ENCODE measurements around the gene GLB1L3.

The GLB1L3 gene

DNA sequence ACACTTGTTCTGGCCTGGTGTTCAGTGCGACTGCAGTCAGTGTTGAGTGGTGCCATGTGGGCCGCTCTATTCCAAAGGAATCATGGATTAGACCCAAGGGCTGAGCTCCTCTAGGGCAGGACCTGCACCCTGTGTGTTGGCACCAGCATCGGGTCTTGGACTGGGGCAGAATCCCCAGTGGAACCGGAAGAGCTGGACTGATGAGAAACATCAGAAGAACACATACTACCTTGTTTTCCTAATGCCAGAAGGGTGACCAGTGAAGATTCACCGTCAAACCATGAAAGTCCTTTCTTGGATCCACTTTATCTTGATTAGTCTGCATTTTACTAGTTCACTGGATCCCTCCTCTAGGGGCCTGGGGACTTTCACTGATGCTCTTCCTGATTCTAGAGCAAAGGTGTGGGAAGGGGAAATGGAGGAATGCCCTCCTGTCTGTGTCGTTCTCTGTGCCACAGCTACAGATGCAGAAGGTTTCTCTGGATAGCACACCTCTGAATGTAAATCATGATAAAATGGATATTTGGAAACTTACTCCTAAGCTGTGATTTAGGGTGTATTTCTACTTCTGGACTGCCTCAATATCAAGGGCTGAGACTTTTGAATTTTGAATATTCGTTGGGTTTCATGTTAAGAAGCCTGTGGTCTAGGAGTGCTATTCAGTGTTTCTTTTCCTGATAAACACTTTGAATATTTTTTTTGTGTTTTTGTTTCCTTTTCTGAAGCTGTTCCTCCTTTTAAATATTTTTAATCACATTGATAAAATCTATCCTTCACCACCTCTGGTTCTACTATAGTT lies 11.0 kb upstream of the GLB1L3 start:
- H3K27me3 ChIP-seq (ENCODE audit: control insufficient read depth, insufficient read depth, low read length): no peaks in the 10 kb centered on the region
- H3K4me3 ChIP-seq (ENCODE audit: low read depth, low read length): no peak overlapping the region
- H3K36me3 ChIP-seq (ENCODE audit: control insufficient read depth, insufficient read depth, low read length): peaks cover 45% of the 10 kb centered on the region
- no peaks in the 10 kb centered on the region for H3K9me3 ChIP-seq (ENCODE audit: control insufficient read depth, insufficient read depth, low read length)
- no peak overlapping the region for H3K9ac ChIP-seq (ENCODE audit: low read depth, low read length)
- peaks cover 31% of the 10 kb centered on the region for H3K4me1 ChIP-seq (ENCODE audit: control insufficient read depth, insufficient read depth, low read length)
- no peak overlapping the region for H3K27ac ChIP-seq (ENCODE audit: low read depth, low read length)

DNA sequence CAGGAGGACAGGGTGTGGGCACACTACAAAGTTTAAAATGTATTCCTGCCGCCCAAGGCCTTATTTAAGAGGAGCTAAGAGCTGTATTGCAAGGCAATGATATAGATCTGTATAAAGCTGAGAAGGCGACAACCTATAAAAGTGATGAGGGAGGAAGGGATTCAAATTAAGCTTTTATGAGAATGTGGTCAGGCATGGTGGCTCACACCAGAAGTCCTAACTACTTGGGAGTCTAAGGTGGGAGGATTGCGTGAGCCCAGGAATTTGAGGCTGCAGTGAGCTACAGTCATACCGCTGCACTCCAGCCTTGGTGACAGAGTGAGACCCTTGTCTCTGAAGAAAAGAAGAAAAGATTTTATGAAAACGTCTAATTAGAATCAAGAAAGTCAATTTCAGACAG lies 9.7 kb upstream of the GLB1L3 start:
- no peak overlapping the region for H3K27ac ChIP-seq (ENCODE audit: low read depth, low read length)
- H3K4me3 ChIP-seq (ENCODE audit: low read depth, low read length): no peak overlapping the region
- H3K9me3 ChIP-seq (ENCODE audit: control insufficient read depth, insufficient read depth, low read length): no peaks in the 10 kb centered on the region
- H3K36me3 ChIP-seq (ENCODE audit: control insufficient read depth, insufficient read depth, low read length): peaks cover 33% of the 10 kb centered on the region
- H3K27me3 ChIP-seq (ENCODE audit: control insufficient read depth, insufficient read depth, low read length): no peaks in the 10 kb centered on the region
- H3K9ac ChIP-seq (ENCODE audit: low read depth, low read length): no peak overlapping the region
- peaks cover 40% of the 10 kb centered on the region for H3K4me1 ChIP-seq (ENCODE audit: control insufficient read depth, insufficient read depth, low read length)

DNA sequence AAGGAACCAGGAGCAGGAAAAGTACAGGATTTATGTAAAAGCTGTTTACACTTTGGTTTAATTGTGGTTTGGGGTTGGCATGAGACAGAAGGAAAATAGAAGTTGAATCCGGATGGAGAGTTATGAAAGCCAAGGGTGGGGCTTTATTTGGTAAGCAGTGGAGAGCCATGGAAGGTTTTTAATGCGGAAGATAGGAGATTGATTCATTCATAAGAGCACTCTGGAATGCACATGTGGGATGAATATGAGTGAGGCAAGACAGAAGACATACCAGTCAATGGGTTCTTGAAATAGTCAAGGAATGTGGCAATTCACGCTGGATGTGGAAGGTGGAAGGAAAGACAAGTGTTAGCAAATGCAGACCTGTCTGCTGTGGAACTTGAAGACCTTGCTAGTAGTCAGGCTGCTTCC lies 9.3 kb upstream of the GLB1L3 start:
- Histone ChIP-seq H3K36me3 (ENCODE audit: control insufficient read depth, insufficient read depth, low read length) (peaks cover 31% of the 10 kb centered on the region), H3K27ac (ENCODE audit: low read depth, low read length) (no peak overlapping the region), H3K9me3 (ENCODE audit: control insufficient read depth, insufficient read depth, low read length) (no peaks in the 10 kb centered on the region), H3K4me3 (ENCODE audit: low read depth, low read length) (no peak overlapping the region), H3K9ac (ENCODE audit: low read depth, low read length) (no peak overlapping the region), H3K27me3 (ENCODE audit: control insufficient read depth, insufficient read depth, low read length) (no peaks in the 10 kb centered on the region), H3K4me1 (ENCODE audit: control insufficient read depth, insufficient read depth, low read length) (peaks cover 45% of the 10 kb centered on the region)

DNA sequence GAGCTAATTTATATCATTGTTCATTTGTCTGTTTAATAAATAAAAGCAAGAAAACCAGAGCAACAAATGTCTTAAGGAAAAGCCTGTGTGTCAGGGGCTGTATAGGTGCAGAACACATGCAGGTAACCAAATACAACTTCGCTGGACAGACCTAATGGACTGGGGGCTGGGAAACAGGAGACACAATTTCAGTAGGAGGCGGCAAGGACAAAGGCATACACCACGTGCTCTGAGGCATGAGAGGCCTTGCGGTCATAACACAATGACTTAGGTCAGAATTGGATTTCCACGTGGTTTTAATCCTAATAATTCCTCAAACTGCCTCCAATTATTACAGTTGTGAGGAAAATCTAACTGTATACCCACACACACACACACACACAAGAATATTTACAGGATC lies 8.7 kb upstream of the GLB1L3 start:
- no peak overlapping the region for H3K4me3 ChIP-seq (ENCODE audit: low read depth, low read length)
- no peak overlapping the region for H3K27ac ChIP-seq (ENCODE audit: low read depth, low read length)
- no peaks in the 10 kb centered on the region for H3K27me3 ChIP-seq (ENCODE audit: control insufficient read depth, insufficient read depth, low read length)
- peak overlapping the region; percentile 22; the same call in 1 of the 2 replicates for H3K9ac ChIP-seq (ENCODE audit: low read depth, low read length)
- H3K36me3 ChIP-seq (ENCODE audit: control insufficient read depth, insufficient read depth, low read length): peaks cover 26% of the 10 kb centered on the region
- H3K4me1 ChIP-seq (ENCODE audit: control insufficient read depth, insufficient read depth, low read length): peaks cover 51% of the 10 kb centered on the region
- H3K9me3 ChIP-seq (ENCODE audit: control insufficient read depth, insufficient read depth, low read length): no peaks in the 10 kb centered on the region

DNA sequence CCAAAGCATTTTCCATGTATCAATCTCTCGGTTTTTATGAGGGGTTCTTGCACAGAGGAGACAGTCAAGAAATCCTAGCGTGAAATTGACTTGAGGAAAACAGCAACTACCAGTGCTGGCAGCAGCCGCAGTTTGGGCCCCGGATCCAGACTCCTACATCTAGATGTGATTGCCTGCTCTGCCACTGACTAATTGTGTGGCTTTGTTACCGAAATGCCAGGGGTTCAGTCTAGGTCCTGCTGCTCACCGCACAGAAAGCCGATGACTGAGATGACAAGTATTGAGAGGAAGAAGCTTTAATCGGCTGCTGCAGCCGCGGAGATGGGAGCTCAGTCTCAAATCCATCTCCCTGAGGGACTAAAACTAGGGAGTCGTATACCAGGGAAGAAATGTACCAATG lies 8.2 kb upstream of the GLB1L3 start:
- Histone ChIP-seq H3K36me3 (ENCODE audit: control insufficient read depth, insufficient read depth, low read length) (peaks cover 21% of the 10 kb centered on the region), H3K27ac (ENCODE audit: low read depth, low read length) (no peak overlapping the region), H3K9me3 (ENCODE audit: control insufficient read depth, insufficient read depth, low read length) (no peaks in the 10 kb centered on the region), H3K4me1 (ENCODE audit: control insufficient read depth, insufficient read depth, low read length) (peaks cover 52% of the 10 kb centered on the region), H3K4me3 (ENCODE audit: low read depth, low read length) (no peak overlapping the region), H3K27me3 (ENCODE audit: control insufficient read depth, insufficient read depth, low read length) (no peaks in the 10 kb centered on the region), H3K9ac (ENCODE audit: low read depth, low read length) (peak overlapping the region; percentile 22; the same call in 1 of the 2 replicates)

DNA sequence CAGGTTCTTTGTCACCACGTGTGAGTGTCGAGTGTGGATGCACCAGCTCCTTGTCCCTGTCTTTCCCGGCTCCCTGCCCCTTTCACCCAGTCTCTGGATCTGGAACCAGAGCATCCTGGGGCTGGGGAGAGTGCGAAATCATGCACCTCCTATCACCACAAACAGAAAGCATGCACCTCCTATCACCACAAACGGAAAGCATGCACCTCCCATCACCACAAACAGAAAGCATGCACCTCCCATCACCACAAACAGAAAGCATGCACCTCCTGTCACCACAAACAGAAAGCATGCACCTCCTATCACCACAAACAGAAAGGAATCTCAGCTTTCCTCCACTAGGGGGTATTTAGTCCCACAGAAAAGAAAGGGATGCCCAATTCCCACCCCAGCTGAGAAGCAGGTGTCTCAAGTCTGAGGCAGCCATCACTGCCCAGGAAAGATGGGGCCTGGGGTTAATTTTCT lies 5.9 kb upstream of the GLB1L3 start:
- no peak overlapping the region for H3K4me3 ChIP-seq (ENCODE audit: low read depth, low read length)
- peaks cover 58% of the 10 kb centered on the region for H3K4me1 ChIP-seq (ENCODE audit: control insufficient read depth, insufficient read depth, low read length)
- H3K27me3 ChIP-seq (ENCODE audit: control insufficient read depth, insufficient read depth, low read length): no peaks in the 10 kb centered on the region
- H3K27ac ChIP-seq (ENCODE audit: low read depth, low read length): no peak overlapping the region
- peaks cover 5% of the 10 kb centered on the region; the same call in 1 of the 2 replicates for H3K36me3 ChIP-seq (ENCODE audit: control insufficient read depth, insufficient read depth, low read length)
- no peak overlapping the region for H3K9ac ChIP-seq (ENCODE audit: low read depth, low read length)
- no peaks in the 10 kb centered on the region for H3K9me3 ChIP-seq (ENCODE audit: control insufficient read depth, insufficient read depth, low read length)

DNA sequence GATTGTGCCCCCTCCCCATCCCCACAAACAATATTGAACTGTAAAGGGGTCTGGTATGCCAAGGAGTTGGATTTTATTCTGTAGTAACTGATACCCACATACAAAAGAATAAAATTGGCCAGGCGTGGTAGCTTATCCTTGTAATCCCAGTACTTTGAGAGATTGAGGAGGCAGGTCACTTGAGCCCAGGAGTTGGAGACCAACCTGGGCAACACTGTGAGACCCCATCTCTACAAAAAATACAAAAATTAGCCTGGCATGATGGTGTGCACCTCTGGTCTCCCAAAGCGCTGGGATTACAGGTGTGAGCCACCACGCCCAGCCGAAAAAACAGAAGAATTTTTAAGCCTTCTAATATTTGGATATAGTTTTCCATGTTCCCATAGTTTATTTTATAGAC lies 4.2 kb upstream of the GLB1L3 start:
- no peaks in the 10 kb centered on the region for H3K27me3 ChIP-seq (ENCODE audit: control insufficient read depth, insufficient read depth, low read length)
- no peaks in the 10 kb centered on the region for H3K9me3 ChIP-seq (ENCODE audit: control insufficient read depth, insufficient read depth, low read length)
- H3K4me3 ChIP-seq (ENCODE audit: low read depth, low read length): 0 out of 2 replicates have a peak overlapping the region, but pooled peaks have one; percentile 96
- H3K27ac ChIP-seq (ENCODE audit: low read depth, low read length): peak overlapping the region; percentile 88
- H3K36me3 ChIP-seq (ENCODE audit: control insufficient read depth, insufficient read depth, low read length): 0 out of 2 replicates have a peak, but pooled peaks cover 2% of the 10 kb centered on the region
- no peak overlapping the region for H3K9ac ChIP-seq (ENCODE audit: low read depth, low read length)
- peaks cover 48% of the 10 kb centered on the region for H3K4me1 ChIP-seq (ENCODE audit: control insufficient read depth, insufficient read depth, low read length)

DNA sequence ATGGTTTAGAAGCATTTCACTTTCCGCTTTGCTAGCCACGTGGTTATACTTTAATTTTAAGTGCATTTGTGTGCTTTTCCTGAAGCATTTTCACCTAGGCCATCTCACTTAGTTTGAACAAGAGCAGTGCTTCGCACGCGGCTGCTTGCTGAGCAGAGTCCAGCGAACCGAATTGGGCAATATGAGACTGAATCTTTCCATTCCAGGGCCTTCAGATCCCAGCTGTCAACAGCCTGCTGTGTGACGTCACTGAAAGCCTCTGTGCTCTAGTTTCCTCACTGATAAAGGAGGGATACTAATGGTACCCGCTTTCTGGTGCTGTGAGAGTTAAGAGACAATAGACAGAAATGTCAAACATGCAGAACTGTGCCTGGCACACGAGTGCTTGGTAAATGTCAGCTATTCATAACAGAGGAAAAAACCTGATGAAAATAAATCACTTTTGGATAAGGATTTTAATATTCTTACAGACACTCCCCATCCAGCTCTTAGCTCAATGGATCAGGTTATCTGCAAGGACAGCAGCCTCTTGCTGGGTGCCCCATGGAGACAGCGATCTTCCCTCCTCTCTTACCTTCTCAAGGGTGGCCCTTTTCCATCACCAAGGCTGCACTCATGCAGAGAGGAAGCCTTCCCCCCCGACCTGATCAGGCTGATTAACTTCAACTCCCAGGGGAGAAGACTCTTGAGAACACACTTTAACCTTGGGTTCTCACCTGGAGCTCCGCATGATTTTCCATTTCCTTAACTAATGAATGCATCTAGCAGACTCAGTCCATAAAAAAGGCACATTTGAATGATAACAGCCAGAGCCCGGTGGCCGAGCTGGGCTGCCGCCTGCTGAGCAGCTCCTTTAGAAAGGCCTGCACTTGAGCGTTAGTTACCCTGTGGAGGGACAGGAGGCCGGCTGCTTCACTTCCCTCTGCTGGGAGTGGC lies 3.5 kb upstream of the GLB1L3 start:
- Histone ChIP-seq H3K9ac (ENCODE audit: low read depth, low read length) (no peak overlapping the region), H3K9me3 (ENCODE audit: control insufficient read depth, insufficient read depth, low read length) (no peaks in the 10 kb centered on the region), H3K4me1 (ENCODE audit: control insufficient read depth, insufficient read depth, low read length) (peaks cover 42% of the 10 kb centered on the region), H3K36me3 (ENCODE audit: control insufficient read depth, insufficient read depth, low read length) (0 out of 2 replicates have a peak, but pooled peaks cover 2% of the 10 kb centered on the region), H3K27ac (ENCODE audit: low read depth, low read length) (peak overlapping the region; percentile 88), H3K4me3 (ENCODE audit: low read depth, low read length) (peak overlapping the region; percentile 96), H3K27me3 (ENCODE audit: control insufficient read depth, insufficient read depth, low read length) (no peaks in the 10 kb centered on the region)

DNA sequence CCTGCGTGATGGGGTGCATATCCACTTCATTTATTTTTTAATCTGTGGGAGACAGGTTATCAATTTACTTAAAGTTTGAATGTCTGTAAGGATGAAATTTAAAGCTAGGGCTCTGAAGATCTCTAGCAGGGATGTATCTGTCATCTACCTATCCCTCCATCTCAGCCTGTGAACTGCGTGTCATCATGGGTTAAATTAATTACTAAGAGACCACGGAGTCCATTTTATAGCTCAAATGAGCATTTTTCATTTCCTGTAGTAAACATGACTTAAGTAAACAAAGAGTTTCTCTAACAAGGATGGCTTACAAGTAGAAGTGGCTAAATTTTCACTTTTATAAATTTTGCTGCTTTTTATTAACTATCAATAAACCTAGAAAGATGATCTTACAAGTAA lies 2.9 kb upstream of the GLB1L3 start:
- Histone ChIP-seq H3K9me3 (ENCODE audit: control insufficient read depth, insufficient read depth, low read length) (no peaks in the 10 kb centered on the region), H3K27me3 (ENCODE audit: control insufficient read depth, insufficient read depth, low read length) (no peaks in the 10 kb centered on the region), H3K9ac (ENCODE audit: low read depth, low read length) (no peak overlapping the region), H3K27ac (ENCODE audit: low read depth, low read length) (peak overlapping the region; percentile 88), H3K36me3 (ENCODE audit: control insufficient read depth, insufficient read depth, low read length) (0 out of 2 replicates have a peak, but pooled peaks cover 2% of the 10 kb centered on the region), H3K4me1 (ENCODE audit: control insufficient read depth, insufficient read depth, low read length) (peaks cover 39% of the 10 kb centered on the region), H3K4me3 (ENCODE audit: low read depth, low read length) (peak overlapping the region; percentile 96)

DNA sequence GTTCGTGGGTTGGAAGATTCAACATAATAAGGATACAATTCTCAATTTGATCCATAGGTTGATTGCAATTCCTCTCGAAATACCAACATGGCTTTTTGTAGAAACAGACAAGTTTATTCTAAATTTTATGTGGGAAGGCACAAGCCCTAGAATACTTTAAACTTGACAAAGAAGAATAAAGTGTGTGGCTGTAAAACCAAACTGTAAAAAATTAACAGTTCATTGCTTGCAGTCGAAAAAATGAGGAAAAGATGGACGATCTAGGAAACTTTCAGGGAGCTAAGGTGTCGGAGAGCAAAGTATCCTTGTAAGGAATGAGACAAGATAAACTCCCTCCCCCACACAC lies 1.0 kb upstream of the GLB1L3 start:
- Histone ChIP-seq H3K27ac (ENCODE audit: low read depth, low read length) (peak overlapping the region; percentile 37), H3K36me3 (ENCODE audit: control insufficient read depth, insufficient read depth, low read length) (0 out of 2 replicates have a peak, but pooled peaks cover 7% of the 10 kb centered on the region), H3K27me3 (ENCODE audit: control insufficient read depth, insufficient read depth, low read length) (no peaks in the 10 kb centered on the region), H3K4me1 (ENCODE audit: control insufficient read depth, insufficient read depth, low read length) (peaks cover 31% of the 10 kb centered on the region), H3K4me3 (ENCODE audit: low read depth, low read length) (peak overlapping the region; percentile 96), H3K9me3 (ENCODE audit: control insufficient read depth, insufficient read depth, low read length) (no peaks in the 10 kb centered on the region), H3K9ac (ENCODE audit: low read depth, low read length) (peak overlapping the region; percentile 76)

Data from HUES48 (cell line).